IMR-90 (cell line): ENCODE results near the gene HPSE2. TPM values are rescaled to one million over a fixed set of nuclear protein-coding genes. Genes with fewer than 3 reads are reported as not detected.

Experiments used
- ATAC-seq: fragments of 200-7000 bp; cut with Tn5 transposase; 2 replicates; pipeline ENCODE4 v1.9.1; 2020; ENCODE audit warnings: low read depth, mild to moderate bottlenecking, moderate library complexity
- BruUV-seq: library from RNA; stranded (reverse); fragments of 400-500 nt; replicated peaks from 2 replicates; lab custom pipeline; 2021; lab: Mats Ljungman, UMichigan
- CTCF ChIA-PET: fragments of 300-600 bp; formaldehyde crosslinking; extraction: SDS; loops from one replicate; lab custom pipeline; 2021; ENCODE audit warnings: antibody characterized with exemption; lab: Yijun Ruan, JAX
- POLR2A ChIA-PET: fragments of 300-600 bp; sonication (Branson Sonifier 250); formaldehyde crosslinking; loops from one replicate; lab custom pipeline; 2022; ENCODE audit warnings: antibody characterized with exemption; ENCODE audit not compliant: unreplicated experiment; lab: Charles Lee
- DNase-seq: peaks from one replicate; pipeline ENCODE4 v3.0.0; 2013
- H2AFZ ChIP-seq: replicated peaks from 2 replicates; pipeline ENCODE3; 2013; ENCODE audit warnings: low read length, mild to moderate bottlenecking; ENCODE audit not compliant: poor library complexity
- H2AK5ac ChIP-seq: 2 replicates; pipeline ENCODE4 v1.6.1; 2013; ENCODE audit warnings: low read depth, low read length, inconsistent platforms
- H2AK9ac ChIP-seq: replicated peaks from 2 replicates; pipeline ENCODE3; 2013; ENCODE audit warnings: mild to moderate bottlenecking, low read depth, low read length, moderate library complexity; ENCODE audit not compliant: poor library complexity
- H2BK120ac ChIP-seq: 2 replicates; pipeline ENCODE4 v1.6.1; 2013; ENCODE audit warnings: low read depth, low read length, inconsistent platforms
- H2BK15ac ChIP-seq: 3 replicates; pipeline ENCODE4 v1.6.1; 2013; ENCODE audit warnings: low read depth, low read length, inconsistent platforms
- H2BK20ac ChIP-seq: 2 replicates; pipeline ENCODE4 v1.6.1; 2013; ENCODE audit warnings: low read depth, mild to moderate bottlenecking, inconsistent platforms, low read length, moderate library complexity
- H2BK5ac ChIP-seq: 2 replicates; pipeline ENCODE4 v1.6.1; 2013; ENCODE audit warnings: mild to moderate bottlenecking, low read depth, low read length, inconsistent platforms; ENCODE audit not compliant: poor library complexity, severe bottlenecking
- H3K14ac ChIP-seq: replicated peaks from 2 replicates; pipeline ENCODE4 v1.6.1; 2013; ENCODE audit warnings: low read depth, low read length, inconsistent platforms
- H3K18ac ChIP-seq: 2 replicates; pipeline ENCODE4 v1.6.1; 2013; ENCODE audit warnings: low read depth, low read length, control low read depth
- H3K23ac ChIP-seq: 2 replicates; pipeline ENCODE4 v1.6.1; 2013; ENCODE audit warnings: low read depth, low read length, inconsistent platforms
- H3K27ac ChIP-seq: 2 replicates; pipeline ENCODE4 v1.5.1; 2013; ENCODE audit warnings: mild to moderate bottlenecking, control low read depth, low read length; ENCODE audit not compliant: insufficient read depth
- H3K27me3 ChIP-seq: 2 replicates; pipeline ENCODE4 v1.6.1; 2013; ENCODE audit warnings: low read length; ENCODE audit not compliant: control insufficient read depth, insufficient read depth
- H3K36me3 ChIP-seq: 2 replicates; pipeline ENCODE4 v1.6.1; 2013; ENCODE audit warnings: low read length, mixed read lengths; ENCODE audit not compliant: control insufficient read depth, insufficient read depth
- H3K4ac ChIP-seq: 2 replicates; pipeline ENCODE4 v1.6.1; 2013; ENCODE audit warnings: low read depth, low read length, inconsistent platforms
- H3K4me1 ChIP-seq: 2 replicates; pipeline ENCODE4 v1.6.1; 2013; ENCODE audit warnings: low read length, mixed read lengths; ENCODE audit not compliant: control insufficient read depth, insufficient read depth
- H3K4me2 ChIP-seq: 2 replicates; pipeline ENCODE4 v1.6.1; 2013; ENCODE audit warnings: low read depth, mild to moderate bottlenecking, control low read depth, low read length, moderate library complexity
- H3K4me3 ChIP-seq: 2 replicates; pipeline ENCODE4 v1.5.1; 2013; ENCODE audit warnings: low read depth, mild to moderate bottlenecking, control low read depth, low read length, moderate library complexity; ENCODE audit not compliant: insufficient read depth
- H3K56ac ChIP-seq: 2 replicates; pipeline ENCODE4 v1.6.1; 2013; ENCODE audit warnings: low read length, inconsistent platforms; ENCODE audit not compliant: insufficient read depth; ENCODE audit errors: extremely low read depth
- H3K79me1 ChIP-seq, 2 experiments: 2 replicates each; pipeline ENCODE4 v1.6.1; 2013; ENCODE audit warnings: low read length in 2 of 2, inconsistent platforms in 1 of 2, low read depth in 1 of 2
- H3K9ac ChIP-seq: 2 replicates; pipeline ENCODE4 v1.6.1; 2013; ENCODE audit warnings: low read depth, low read length, control low read depth
- H3K9me1 ChIP-seq: 2 replicates; pipeline ENCODE4 v1.6.1; 2013; ENCODE audit warnings: low read length, inconsistent platforms; ENCODE audit not compliant: insufficient read depth
- H3K9me3 ChIP-seq: 2 replicates; pipeline ENCODE4 v1.6.1; 2013; ENCODE audit warnings: low read length; ENCODE audit not compliant: control insufficient read depth, insufficient read depth
- H4K20me1 ChIP-seq: 2 replicates; pipeline ENCODE4 v1.6.1; 2013; ENCODE audit warnings: low read length, inconsistent platforms; ENCODE audit not compliant: insufficient read depth
- H4K5ac ChIP-seq: 2 replicates; pipeline ENCODE4 v1.6.1; 2013; ENCODE audit warnings: mild to moderate bottlenecking, low read depth, low read length, control low read depth
- H4K8ac ChIP-seq, 2 experiments: 2 replicates each; pipeline ENCODE4 v1.6.1; 2013; ENCODE audit warnings: low read depth in 2 of 2, low read length in 2 of 2, control low read depth in 1 of 2, inconsistent platforms in 1 of 2
- H4K91ac ChIP-seq: 2 replicates; pipeline ENCODE4 v1.6.1; 2013; ENCODE audit warnings: low read depth, low read length, inconsistent platforms; ENCODE audit not compliant: insufficient read depth
- BHLHE40 ChIP-seq: fragments of 150-350 bp; IDR thresholded peaks from 2 replicates; pipeline ENCODE4 v1.6.1; 2016; ENCODE audit warnings: mild to moderate bottlenecking, low read depth, low read length
- CEBPB ChIP-seq: IDR thresholded peaks from 2 replicates; pipeline ENCODE4 v1.6.1; 2012; ENCODE audit warnings: low read depth, low read length, improper control_type of control experiment
- CHD1 ChIP-seq: IDR thresholded peaks from 2 replicates; pipeline ENCODE4 v1.6.1; 2012; ENCODE audit warnings: low read depth, low read length, improper control_type of control experiment
- FOS ChIP-seq: fragments of 150-350 bp; IDR thresholded peaks from 2 replicates; pipeline ENCODE4 v1.6.1; 2016; ENCODE audit warnings: low read depth, low read length
- MXI1 ChIP-seq: IDR thresholded peaks from 2 replicates; pipeline ENCODE4 v1.6.1; 2012; ENCODE audit warnings: low read depth, mild to moderate bottlenecking, low read length, moderate library complexity, borderline replicate concordance
- RCOR1 ChIP-seq: IDR thresholded peaks from 2 replicates; pipeline ENCODE4 v1.6.1; 2012; ENCODE audit warnings: mild to moderate bottlenecking, low read length, improper control_type of control experiment; ENCODE audit not compliant: insufficient replicate concordance
- RFX5 ChIP-seq: IDR thresholded peaks from 2 replicates; pipeline ENCODE4 v1.8.0; 2012; ENCODE audit warnings: low read depth, mild to moderate bottlenecking, low read length, moderate library complexity
- WGBS, 2 experiments: methylation state at CpG; one replicate each; pipeline versions ENCODE4 v1.1.5 to v1.1.7; 2013; ENCODE audit warnings: missing lambda C conversion rate in 2 of 2; ENCODE audit not compliant: insufficient read length in 1 of 2; ENCODE audit errors: extremely low coverage in 2 of 2; 5-methylcytosine and 5-hydroxymethylcytosine counted together
- dilution Hi-C: fragments of 300-500 bp; cut with HindIII; formaldehyde crosslinking; loops from one replicate; pipeline ENCODE4 v1.14.3; 2018; ENCODE audit warnings: low sequenced_read_pairs; ENCODE audit not compliant: unreplicated experiment
- in situ Hi-C: fragments of 300-500 bp; cut with MboI; formaldehyde crosslinking; loops from 3 replicates; pipeline ENCODE4 v1.14.3; 2019; ENCODE audit warnings: low sequenced_read_pairs, inconsistent platforms, mixed read lengths
- intact Hi-C: fragments of 100-400 bp; cut with micrococcal nuclease; formaldehyde crosslinking; loops from 2 replicates; pipeline ENCODE4 v1.10.0; 2022
- polyA plus RNA-seq, 3 experiments: library from polyadenylated mRNA; depleted of rRNA; stranded (reverse); fragments of >200 nt; gene quantifications; 2 replicates each; pipeline ENCODE4 v1.2.3, GENCODE V29; 2012; ENCODE audit warnings: low replicate concordance in 1 of 3
- total RNA-seq: library from RNA; depleted of rRNA; stranded (reverse); fragments of >200 nt; gene quantifications from 2 replicates; pipeline ENCODE4 v1.2.3, GENCODE V29; 2012
- TF ChIP-seq, protein P1 (sequence below): fragments of 150-350 bp; IDR thresholded peaks from 2 replicates; pipeline ENCODE4 v1.6.1; 2016; ENCODE audit warnings: low read depth, mild to moderate bottlenecking, low read length, moderate library complexity, borderline replicate concordance
- TF ChIP-seq, protein P2 (sequence below): conservative IDR thresholded peaks from 2 replicates; pipeline ENCODE4 v1.5.1; 2012; ENCODE audit warnings: mild to moderate bottlenecking, low read depth, low read length, improper control_type of control experiment
- TF ChIP-seq, protein P3 (sequence below): fragments of 150-350 bp; IDR thresholded peaks from 2 replicates; pipeline ENCODE4 v1.6.1; 2017; ENCODE audit warnings: mild to moderate bottlenecking, antibody characterized with exemption, low read length, low read depth

Gene HPSE2
- total and polyA plus RNA-seq, 2 of the 4 experiments (the other 2 are of a cell fraction) = not detected

DNA sequence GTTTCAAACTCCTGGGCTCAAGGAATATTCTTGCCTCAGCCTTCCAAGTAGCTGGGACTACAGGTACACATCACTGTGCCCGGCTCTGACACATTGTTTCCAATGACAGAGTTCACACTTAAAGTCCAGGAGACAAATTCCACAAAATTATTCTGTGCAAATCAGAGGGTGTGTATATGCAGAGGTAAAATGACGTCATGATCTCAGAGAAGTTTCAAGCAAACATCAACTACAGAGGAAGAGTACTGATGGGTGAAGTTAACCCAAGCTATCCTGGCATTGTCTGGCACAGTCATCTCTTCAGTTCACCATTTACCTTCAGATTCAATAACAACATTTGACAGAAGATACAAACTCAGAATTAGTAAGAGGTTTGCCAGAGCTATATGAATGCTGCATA is 388.9 kb downstream of the HPSE2 start:
- no CpG with 5 or more reads among the region's 2 CpGs for WGBS, 2 experiments
- ATAC-seq = no peak
- Histone ChIP-seq H3K23ac (no peak overlapping the region), H3K9me3 (no peaks in the 10 kb centered on the region), H3K18ac (no peak overlapping the region), H4K8ac (no peak overlapping the region), H2BK15ac (no peak overlapping the region), H2BK20ac (no peak overlapping the region), H3K9me1 (no peaks in the 10 kb centered on the region), H3K36me3 (no peaks in the 10 kb centered on the region), H2BK120ac (no peak overlapping the region), H3K4me1 (no peaks in the 10 kb centered on the region), H2BK5ac (no peak overlapping the region), H3K56ac (no peak overlapping the region), H3K4ac (no peak overlapping the region), H3K9ac (no peak overlapping the region), H3K27me3 (no peaks in the 10 kb centered on the region), H4K91ac (no peak overlapping the region), H3K79me1 (no peaks in the 10 kb centered on the region), H3K14ac (no peak overlapping the region), H3K27ac (no peak overlapping the region), H2AK9ac (no peak overlapping the region), H4K20me1 (no peaks in the 10 kb centered on the region), H2AK5ac (no peak overlapping the region), H2AFZ (no peak overlapping the region), H4K5ac (no peak overlapping the region), H3K4me2 (no peak overlapping the region), H3K4me3 (no peak overlapping the region)
- dilution Hi-C loops = no loop called here
- TF ChIP-seq RCOR1 = no peak
- TF ChIP-seq, protein P1, sequence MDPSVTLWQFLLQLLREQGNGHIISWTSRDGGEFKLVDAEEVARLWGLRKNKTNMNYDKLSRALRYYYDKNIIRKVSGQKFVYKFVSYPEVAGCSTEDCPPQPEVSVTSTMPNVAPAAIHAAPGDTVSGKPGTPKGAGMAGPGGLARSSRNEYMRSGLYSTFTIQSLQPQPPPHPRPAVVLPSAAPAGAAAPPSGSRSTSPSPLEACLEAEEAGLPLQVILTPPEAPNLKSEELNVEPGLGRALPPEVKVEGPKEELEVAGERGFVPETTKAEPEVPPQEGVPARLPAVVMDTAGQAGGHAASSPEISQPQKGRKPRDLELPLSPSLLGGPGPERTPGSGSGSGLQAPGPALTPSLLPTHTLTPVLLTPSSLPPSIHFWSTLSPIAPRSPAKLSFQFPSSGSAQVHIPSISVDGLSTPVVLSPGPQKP = no peak
- no peak for TF ChIP-seq RFX5
- TF ChIP-seq, protein P2, sequence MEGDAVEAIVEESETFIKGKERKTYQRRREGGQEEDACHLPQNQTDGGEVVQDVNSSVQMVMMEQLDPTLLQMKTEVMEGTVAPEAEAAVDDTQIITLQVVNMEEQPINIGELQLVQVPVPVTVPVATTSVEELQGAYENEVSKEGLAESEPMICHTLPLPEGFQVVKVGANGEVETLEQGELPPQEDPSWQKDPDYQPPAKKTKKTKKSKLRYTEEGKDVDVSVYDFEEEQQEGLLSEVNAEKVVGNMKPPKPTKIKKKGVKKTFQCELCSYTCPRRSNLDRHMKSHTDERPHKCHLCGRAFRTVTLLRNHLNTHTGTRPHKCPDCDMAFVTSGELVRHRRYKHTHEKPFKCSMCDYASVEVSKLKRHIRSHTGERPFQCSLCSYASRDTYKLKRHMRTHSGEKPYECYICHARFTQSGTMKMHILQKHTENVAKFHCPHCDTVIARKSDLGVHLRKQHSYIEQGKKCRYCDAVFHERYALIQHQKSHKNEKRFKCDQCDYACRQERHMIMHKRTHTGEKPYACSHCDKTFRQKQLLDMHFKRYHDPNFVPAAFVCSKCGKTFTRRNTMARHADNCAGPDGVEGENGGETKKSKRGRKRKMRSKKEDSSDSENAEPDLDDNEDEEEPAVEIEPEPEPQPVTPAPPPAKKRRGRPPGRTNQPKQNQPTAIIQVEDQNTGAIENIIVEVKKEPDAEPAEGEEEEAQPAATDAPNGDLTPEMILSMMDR = no peak
- no peak for TF ChIP-seq MXI1
- TF ChIP-seq CEBPB = no peak
- TF ChIP-seq, protein P3, sequence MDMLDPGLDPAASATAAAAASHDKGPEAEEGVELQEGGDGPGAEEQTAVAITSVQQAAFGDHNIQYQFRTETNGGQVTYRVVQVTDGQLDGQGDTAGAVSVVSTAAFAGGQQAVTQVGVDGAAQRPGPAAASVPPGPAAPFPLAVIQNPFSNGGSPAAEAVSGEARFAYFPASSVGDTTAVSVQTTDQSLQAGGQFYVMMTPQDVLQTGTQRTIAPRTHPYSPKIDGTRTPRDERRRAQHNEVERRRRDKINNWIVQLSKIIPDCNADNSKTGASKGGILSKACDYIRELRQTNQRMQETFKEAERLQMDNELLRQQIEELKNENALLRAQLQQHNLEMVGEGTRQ = no peak
- no peak for TF ChIP-seq FOS
- no peak for TF ChIP-seq BHLHE40
- TF ChIP-seq CHD1 = no peak
- in situ Hi-C loops = no loop called here
- no peak for DNase-seq
- intact Hi-C loops = no loop called here
- BruUV-seq = no TSS peak
- ChIA-PET CTCF (no interaction called here), POLR2A (no interaction called here)
